ENCODE results near the gene BTBD9. TPM values are rescaled to one million over a fixed set of nuclear protein-coding genes. Genes with fewer than 3 reads are reported as not detected.

Gene BTBD9
- total RNA-seq, 1 experiment from 2014 or later = 4.9 TPM

DNA sequence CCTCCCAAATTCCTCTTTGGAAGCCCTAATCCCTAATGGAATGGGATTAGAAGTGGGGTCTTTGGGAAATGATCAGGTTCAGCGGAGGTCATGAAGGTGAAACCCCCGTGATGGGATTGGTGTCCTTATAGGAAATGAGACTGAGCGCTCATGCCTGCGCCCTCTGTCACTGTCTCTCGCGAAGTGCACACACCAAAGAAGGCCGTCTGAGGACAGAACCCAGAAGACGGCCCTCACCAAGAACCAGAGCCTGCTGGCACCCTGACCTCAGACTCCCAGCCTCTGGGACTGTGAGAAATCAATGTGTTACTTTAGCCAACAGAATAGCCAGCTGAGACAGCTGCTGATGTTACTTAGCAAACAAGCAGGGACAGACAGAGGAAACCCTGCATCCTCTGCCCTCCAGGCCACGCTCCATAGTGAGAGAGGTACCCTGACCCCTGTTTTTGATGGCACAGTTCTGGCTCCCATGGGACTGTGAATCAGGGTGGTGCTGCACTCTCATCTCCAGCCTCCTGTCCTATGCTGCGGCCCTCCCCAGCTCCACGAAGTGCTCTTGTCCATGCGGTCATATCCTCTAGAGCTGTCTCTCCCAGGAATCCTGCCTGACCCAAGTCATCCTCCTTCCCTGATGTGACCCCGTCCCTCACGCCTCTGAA is 450.9 kb downstream of the BTBD9 start:
- no peak for DNase-seq (ENCODE audit: extremely low read depth, low read depth)

DNA sequence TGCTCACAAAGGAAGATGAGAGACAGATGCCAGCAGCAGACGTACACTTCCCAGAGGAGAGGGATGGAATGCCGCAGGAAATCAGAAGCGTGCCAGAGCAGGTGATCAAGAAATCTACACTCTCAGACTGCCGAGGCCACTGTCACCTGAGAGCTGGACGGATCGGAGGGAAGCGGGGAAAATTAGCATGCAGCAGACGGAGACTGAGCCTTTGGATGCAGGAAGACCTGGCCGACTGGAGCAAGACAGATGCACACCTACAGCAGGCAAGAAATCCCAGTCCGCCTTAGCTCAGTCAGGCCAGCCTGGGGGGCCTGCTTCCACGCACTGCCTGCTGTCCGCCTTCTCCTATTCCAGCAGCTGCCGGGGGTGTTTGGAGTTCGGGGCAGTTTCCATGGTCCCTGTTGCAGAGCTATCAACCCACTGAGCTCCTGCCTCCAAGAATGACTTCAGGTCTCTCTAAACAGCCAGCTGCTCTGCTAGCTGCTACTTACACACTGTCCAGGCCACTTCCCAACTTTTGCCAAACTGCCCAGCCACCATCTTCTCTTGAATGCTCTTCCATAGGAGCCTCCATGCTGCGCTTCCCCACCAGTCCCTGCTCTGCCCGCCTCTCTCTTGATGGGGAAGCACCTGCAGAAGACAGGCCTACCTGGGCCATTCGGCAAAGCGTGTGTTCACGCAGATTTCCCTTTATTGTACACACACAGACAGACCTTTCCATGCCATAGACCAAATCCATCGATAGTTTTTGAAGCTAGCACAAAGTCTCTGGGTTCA is 451.7 kb downstream of the BTBD9 start:
- DNase-seq (ENCODE audit: extremely low read depth, low read depth) = no peak

DNA sequence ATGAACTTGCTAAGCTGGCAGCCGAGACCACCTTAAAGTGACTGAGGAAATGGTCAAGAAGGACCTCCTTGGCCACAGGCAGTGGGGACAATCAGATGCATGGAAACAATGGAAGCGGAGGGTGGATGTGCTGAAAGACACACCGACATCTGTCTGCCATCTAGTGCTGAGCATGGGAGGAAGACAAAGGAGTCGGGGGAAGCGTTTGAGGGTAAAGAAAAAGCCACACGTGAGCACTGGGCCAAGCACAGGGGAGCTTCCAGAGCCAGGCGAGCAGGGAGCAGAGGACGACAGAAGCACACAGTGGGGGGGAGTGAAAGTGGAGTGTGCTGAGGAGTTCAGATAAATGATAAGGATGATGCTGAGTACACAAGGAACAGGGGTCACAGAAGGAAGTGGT is 452.4 kb downstream of the BTBD9 start:
- no peak for DNase-seq (ENCODE audit: extremely low read depth, low read depth)

DNA sequence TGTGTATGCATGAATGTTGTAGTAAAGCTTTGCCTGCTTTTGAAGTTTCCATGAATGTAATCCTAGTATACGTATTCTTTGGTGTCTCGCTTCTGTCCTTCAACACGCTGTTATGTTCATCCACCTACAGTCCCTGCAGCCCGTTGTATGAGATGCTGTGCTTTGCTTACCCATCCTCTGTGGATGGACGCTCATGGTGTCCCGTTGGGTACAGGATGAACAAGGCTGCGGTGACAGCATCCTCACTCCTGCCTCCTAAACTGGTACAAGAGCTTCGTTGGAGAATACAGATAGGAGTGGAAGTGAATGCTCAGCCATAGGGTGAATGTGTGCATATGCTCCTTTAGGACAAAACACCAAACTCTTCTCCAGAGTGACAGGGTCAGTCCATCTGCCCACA is 454.0 kb downstream of the BTBD9 start:
- DNase-seq (ENCODE audit: extremely low read depth, low read depth) = no peak

DNA sequence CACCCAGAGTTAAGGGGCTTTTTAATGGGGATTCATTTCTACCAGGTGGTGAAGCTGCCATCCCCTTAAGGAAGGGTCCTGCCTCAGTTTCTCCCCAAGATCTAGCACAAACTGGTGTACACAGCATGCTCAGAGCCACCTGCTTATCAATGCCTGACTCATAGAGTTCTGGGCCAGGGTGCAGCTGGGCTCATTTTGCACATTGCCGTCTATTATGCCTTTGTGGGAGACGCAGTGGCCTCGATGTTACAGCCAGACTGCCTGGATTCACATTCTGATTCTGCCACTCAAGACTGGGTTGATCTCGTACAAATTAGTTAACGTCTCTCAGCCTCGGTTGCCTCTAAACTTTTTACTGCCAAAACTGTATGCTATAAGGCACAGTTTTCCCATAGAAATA is 454.5 kb downstream of the BTBD9 start:
- DNase-seq (ENCODE audit: extremely low read depth, low read depth) = no peak

DNA sequence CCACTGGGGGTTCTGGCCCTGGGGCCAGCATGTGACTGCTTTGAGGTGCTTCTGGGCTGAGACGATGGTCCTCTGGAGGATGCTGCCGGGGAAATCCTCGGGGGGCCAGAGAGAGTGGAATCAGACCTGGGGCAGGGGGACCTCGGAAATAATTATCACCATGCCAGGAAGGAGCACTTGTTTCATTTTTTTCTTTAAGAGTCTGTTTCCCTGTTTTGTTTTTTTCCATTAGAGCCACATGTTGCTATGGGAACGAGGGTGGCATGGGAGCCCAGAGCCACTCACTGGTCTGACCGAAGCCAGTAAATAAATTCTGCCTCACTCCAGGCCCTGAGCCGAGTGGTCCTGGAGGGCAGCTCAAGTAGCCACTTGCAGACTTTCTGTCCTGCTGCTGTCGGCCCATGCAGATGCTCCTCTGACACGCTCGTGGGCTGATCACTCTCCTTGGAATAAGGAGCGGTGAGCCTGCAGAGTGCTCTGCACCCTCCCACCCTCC is 455.1 kb downstream of the BTBD9 start:
- no peak for DNase-seq (ENCODE audit: extremely low read depth, low read depth)

DNA sequence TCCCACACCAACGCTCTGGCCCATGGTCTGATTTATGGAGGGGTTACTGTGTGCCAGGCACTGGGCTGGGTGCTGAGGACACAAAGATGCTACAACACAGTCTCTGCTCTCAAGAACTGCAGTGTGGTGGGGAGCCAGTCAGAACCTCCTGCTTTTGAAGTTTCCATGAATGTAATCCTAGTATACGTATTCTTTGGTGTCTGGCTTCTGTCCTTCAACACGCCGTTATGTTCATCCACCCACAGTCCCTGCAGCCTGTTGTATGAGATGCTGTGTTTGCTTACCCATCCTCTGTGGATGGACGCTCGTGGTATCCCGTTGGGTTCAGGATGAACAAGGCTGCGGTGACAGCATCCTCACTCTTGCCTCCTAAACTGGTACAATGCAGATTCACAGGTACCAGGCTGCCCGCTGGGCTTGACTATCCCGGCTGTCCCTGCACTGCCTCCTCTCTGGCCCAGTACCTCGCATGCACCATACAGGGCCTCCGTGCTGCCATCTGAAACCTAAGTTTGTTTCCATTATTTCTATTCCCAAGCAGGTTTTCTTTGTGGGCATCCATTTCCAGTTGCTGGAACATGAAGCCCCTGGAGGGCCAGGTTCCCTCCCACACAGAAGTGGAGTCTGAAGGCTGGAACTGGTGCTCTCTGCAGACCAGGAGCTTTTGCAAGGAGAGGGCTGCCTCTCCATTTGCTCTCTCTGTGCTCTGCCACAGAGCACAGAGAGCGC is 455.7 kb downstream of the BTBD9 start:
- no peak for DNase-seq (ENCODE audit: extremely low read depth, low read depth)

DNA sequence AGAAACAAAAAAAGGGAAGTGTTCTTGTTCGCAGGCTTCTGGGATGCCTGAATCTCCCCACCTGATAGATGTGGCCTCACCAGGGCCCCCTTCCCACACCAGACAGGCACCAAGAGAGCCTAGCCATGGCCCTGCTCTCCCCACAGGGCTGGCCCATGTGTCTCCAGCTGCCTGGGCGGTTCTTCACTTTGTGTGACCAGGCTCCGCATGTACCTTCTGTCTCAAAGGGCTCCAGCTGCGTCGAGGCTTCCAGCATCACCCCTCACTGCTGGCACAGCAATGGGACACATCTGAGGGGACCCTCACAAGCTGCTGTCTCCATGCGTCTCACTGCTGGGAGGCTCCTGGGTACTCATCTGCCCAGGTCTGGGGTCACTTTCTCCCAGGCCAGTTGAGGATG is 457.3 kb downstream of the BTBD9 start:
- no peak for DNase-seq (ENCODE audit: extremely low read depth, low read depth)

DNA sequence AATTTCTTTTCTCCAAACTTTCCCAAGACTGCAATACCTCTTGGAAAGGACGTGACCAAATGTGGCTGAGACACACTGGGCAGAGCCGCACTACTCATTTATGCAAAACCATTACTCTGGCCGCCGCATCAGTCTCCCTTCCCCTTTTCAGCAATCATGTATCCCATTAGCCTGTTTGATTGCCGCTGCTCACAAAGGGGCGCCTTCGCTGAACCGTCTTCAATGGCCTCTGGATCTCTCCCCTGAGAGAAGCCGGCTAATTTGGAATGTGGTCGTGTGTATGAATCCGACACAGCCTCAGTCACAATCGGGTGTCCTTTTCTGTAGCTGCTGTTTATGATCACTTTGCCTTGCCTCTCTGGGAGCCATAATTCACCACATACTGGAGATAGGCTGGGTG is 459.1 kb downstream of the BTBD9 start:
- DNase-seq (ENCODE audit: extremely low read depth, low read depth) = no peak

DNA sequence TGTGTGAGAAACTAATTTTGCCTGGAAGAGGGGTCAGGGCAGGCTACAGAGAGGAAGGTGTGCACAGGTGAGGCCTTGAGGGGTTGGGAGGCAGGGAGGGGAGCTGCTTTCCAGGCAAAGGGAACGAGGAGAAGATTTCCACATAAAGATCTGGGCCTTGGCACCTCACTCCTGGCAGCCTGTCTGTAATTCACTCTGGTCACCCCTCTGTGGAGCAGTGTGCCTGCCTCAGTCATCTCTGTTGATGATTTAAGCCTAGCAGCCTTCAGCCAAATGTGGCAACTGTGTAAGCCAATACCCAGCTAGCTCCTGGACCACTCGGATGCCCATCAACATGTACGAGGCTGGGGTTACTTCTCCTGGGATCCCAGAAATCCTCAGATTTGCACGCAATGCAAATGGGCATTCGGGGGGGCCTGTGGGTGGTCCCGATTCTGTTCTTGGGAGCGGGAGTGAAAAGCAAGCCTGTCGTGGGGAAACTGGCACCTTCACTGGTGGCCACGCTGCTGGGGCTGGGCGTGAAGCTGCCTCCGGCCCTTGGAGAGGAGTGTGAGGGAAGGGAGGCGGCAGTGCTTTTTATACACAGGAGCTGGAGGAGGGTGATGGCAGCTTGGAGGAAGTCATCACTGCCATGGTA is 459.8 kb downstream of the BTBD9 start:
- DNase-seq (ENCODE audit: extremely low read depth, low read depth) = no peak

DNA sequence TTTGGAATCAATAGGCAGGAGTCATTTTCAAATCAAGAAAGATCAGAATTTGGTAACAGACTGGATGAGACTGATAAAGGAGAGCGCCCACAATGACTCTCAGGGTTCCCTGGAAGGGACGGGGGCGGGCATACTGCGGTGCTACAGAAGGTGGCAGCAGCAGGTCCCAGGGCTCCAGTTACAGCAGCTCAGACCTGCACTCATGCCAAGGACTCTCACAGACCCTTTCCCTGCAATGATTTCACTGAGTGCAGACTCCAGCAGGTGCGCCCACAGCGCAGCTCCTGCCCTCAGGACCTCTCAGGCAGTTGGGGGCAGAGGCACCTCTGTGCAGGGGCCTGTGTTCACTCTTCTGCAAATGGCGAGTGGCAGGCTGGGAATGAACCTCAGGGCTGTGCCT is 460.4 kb downstream of the BTBD9 start:
- DNase-seq (ENCODE audit: extremely low read depth, low read depth) = no peak

DNA sequence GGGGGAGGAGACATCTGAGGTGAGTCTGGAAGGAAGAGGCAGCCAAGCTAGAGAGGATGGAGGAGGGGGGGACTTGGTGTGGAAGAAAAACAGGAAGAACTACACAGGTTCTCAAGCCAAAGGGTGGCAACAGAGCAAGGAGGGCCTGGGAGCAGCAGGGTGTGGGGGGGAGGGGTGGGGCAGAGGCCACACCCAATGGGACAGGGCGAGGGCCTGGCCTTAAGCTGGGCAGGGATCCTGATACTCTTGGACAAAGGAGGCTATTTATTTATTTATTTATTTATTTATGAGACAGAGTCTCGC is 461.2 kb downstream of the BTBD9 start:
- DNase-seq (ENCODE audit: extremely low read depth, low read depth) = no peak

DNA sequence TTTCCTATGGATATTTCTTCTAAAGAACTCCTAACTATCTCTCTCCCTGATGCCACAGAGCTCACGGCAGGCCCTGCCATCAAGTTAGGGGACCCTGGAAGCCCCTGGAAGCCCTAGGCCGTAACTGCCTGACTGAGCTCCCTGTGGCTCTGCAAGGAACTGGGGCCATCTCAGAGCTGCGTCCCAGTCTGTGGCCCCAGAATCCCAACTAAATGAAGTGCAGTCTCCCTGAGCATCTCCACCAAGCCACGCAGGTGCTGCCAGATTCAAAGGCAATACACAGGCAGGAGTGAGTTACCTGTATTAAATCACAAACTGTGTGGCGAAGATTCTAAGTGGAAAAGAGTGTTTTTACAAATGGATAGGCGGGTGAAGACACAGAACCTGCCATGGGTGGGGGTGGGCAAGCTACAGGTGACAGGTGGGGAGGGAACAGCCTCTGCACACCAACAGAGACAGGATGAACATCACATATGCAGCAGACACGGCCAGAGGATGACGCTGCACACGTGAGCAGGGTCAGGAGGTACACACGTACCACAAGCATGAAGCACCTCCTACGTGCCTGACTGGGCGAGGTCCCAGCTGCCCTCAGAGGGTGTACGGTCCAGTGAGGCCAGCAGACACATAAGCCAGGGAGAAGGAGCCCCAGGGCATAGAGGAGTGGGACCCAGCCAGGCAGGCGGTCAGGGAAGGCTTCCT is 461.7 kb downstream of the BTBD9 start:
- DNase-seq (ENCODE audit: extremely low read depth, low read depth) = no peak

DNA sequence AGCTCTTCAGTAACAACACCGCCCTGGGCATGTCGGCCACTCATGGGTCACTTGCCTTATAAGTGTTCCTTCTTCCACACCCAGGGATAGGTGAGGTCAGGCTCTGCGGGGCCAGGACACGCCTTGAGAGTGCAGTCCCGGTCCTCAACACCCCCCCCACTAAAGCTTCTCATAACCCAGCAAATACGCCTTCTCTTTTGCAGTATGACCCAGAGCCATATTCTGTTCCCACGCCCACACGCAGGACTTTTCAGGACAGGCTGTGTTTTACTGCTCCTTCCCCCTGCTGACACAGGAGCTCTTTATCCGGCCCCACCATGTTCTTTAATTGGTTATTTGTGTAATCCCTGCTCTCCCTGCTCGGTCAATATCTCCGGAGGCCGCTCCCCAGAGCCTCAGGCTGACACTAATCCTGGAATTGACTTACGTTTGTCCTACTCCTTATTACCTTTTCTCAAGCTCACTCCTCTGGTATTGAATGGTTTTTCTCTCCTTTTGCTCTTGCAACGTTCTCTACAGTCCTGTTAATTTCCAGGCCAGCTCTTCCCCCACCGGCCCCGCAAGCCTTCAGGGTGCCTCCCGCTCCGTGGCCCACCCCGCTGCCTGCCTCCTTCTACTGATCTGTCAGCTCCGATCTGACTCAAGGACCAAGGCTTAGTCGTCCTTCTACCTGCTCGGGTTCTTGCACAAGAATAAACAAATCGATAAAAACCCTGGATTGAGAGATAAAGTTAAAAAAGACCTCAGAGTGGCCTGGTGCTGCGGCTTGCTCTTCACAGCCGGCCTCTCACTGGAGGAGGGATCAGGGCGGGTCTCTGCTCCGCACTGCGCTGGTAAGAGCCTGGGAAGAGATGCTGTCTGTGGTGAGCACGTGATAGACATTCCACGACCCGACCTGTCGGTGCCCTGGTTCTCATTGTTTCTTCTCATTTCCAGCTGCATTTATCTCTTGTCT is 462.7 kb downstream of the BTBD9 start:
- no peak for DNase-seq (ENCODE audit: extremely low read depth, low read depth)

DNA sequence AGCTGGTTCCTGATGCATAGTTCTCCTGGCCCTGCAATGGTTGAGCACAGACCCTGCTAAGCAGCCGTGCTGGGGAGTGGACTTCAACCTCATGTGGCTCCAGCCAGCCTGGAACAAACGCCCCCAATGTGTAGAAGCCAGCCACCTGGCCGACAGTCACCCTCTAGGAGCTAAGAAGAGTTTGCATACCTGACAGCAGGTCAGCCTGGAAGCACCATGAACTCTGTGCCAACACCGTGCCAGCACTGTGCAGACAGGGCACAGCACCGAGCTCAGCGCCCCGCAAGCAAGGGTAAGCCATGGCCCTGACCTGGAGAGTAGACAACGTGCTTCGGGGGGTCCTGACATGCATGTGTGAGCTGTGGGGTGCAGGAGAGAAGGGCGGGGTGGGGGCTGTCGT is 463.9 kb downstream of the BTBD9 start:
- DNase-seq (ENCODE audit: extremely low read depth, low read depth) = no peak

DNA sequence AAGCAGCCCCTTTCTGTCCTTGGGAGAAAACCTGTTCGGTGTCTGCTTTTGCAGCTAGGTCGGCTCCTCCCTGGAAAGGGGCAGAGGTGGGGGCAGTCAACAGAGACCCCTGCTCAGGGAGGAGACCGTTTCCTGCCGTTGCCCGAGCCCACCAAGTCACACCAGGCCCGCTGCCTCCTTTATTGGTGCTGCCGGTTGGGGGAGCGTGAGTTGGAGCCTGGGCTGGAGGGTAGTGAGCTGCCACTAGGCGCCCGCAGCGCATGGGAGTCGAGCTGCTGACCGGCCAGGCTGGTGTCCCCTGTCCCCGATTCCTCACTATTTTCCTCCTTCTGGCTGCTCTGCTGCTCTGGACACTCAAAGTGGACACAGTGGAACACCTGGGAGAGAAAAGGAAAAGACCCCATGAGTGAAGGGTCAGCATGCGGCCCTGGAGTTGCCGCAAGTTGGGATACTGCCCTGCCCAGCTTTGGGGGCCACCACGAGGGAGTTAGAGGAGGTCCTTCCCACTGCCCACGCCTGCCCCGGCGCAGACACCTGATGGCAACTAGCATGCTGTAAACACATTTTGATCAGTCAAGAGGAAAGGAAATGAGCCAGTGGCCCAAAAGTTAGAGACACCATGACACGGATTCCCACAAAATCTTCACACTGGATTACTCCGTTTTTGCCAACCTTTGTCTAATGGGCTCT is 464.8 kb downstream of the BTBD9 start:
- no peak for DNase-seq (ENCODE audit: extremely low read depth, low read depth)

DNA sequence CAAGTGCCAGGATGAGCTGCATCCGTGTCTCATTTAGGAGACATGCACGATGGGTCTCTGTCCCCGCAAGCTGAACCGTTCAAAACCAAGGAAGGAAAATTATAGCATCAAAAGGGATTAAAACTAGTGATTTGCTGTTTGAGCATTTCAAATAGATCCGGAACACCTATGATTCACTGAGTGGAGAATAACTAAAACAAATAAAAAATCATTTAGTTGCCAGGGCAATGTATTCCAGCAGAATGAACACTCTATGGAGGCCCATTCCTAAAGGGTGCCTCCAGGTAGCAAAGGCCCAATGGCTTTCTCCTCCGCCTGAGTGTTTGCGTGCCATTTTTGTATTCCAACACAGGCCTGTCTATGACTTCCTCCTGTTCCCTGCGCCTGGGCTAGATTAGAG is 465.4 kb downstream of the BTBD9 start:
- no peak for DNase-seq (ENCODE audit: extremely low read depth, low read depth)

DNA sequence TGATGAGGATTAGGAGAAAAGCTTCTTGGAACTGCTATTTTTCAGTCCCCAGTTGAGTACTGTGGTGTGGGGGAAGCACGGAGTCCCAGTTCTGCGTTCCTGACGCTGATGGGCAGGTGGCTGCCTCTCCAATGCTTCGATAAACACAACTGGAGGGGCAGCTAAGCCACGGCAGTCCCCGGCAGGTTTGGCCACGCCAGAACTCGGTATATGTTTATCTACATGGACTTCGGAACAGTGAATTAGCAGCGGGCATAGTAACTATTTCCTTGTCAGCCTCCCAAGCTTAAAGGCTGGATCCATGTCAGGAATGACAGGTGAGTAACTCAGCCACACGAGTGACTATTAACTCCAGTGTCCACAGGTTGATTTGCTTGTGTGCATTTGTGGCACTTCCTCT is 465.8 kb downstream of the BTBD9 start:
- no peak for DNase-seq (ENCODE audit: extremely low read depth, low read depth)
